Activated CD4-positive, alpha-beta memory T cell treated with anti-CD3 and anti-CD28 coated beads for 36 hours (primary cell): ENCODE data around the gene TOP3B. TPM values are rescaled to one million over a fixed set of nuclear protein-coding genes. Genes with fewer than 3 reads are reported as not detected.
A peak's percentile ranks its signal among the peaks of the same experiment; 100 is the strongest.

Source experiments
- CTCF ChIA-PET: fragments of 350-600 bp; sonication (Branson Sonifier 250); formaldehyde crosslinking; loops from one replicate; lab custom pipeline; 2021; ENCODE audit warnings: antibody characterized with exemption, inconsistent platforms; lab: Charles Lee
- POLR2A ChIA-PET: fragments of 350-600 bp; sonication (Branson Sonifier 250); formaldehyde crosslinking; loops from one replicate; lab custom pipeline; 2021; ENCODE audit warnings: antibody characterized with exemption; lab: Charles Lee
- DNase-seq: peaks from one replicate; pipeline ENCODE4 v3.0.0-alpha.2; 2020
- H3K27ac Mint-ChIP-seq: one replicate; pipeline ENCODE4 v1.8.0; 2021; ENCODE audit warnings: mixed read lengths
- H3K27me3 Mint-ChIP-seq: one replicate; pipeline ENCODE4 v1.8.0; 2021; ENCODE audit warnings: mixed read lengths
- H3K36me3 Mint-ChIP-seq: one replicate; pipeline ENCODE4 v1.8.0; 2021; ENCODE audit warnings: mixed read lengths
- H3K4me1 Mint-ChIP-seq: one replicate; pipeline ENCODE4 v1.8.0; 2021; ENCODE audit warnings: low read depth, mixed read lengths
- H3K4me3 Mint-ChIP-seq: one replicate; pipeline ENCODE4 v1.8.0; 2021; ENCODE audit warnings: mild to moderate bottlenecking, mixed read lengths
- H3K9me3 Mint-ChIP-seq: one replicate; pipeline ENCODE4 v1.8.0; 2021; ENCODE audit warnings: mixed read lengths
- intact Hi-C: fragments of 100-400 bp; cut with micrococcal nuclease; formaldehyde crosslinking; loops from one replicate; pipeline ENCODE4 v1.15.1; 2023
- total RNA-seq, 2 experiments: library from RNA; stranded (reverse); gene quantifications; one replicate each; pipeline ENCODE4 v1.2.3, GENCODE V29; 2021

Gene TOP3B
- total RNA-seq, 2 experiments from 2014 or later = 28.8 to 30.4 TPM

DNA sequence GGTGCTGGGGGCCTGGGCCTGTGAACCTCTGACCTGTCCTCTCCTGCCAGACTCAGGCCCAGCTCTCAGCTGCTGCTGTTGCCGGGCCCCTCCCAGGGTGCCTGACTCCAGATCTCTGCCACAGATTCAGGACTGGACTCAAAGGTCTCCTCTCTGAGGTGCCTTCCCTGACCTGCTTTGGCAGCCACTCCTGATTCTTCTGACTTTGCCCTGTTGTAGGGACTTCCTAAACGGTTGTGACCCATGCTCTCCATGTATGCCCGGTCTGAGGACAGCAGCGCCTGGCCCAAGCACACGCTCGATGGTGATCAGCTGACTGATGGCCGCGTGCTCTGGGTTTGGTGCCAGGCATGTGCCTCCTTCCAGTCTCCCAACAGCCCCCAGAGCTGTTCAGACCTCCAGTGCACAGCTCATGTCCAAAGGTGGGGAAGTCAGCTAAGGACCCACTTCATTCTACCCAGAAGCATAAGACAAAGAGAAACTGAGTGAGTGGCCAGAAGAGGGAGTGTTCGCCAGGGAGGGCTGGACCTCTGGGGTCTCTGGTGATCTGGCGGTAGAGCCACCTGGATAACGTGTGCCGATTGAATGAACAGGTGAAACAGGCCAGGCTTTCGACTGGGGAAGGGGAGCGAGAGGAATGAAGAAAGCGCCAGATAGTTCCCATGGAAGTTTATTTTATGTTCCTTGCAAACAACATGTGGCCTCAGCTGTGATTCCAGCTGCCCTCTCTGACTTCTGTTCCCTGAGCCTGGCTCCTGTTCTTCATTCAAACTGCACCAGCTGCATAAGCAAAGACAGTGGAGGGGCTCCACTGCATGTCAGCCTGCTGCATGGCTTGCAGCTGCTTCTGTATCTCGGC lies 8.1 kb upstream of the TOP3B start:
- Mint-ChIP-seq H3K4me1 (no peaks in the 10 kb centered on the region), H3K9me3 (no peaks in the 10 kb centered on the region), H3K4me3 (no peak overlapping the region), H3K27me3 (peaks cover 4% of the 10 kb centered on the region), H3K36me3 (no peaks in the 10 kb centered on the region), H3K27ac (no peak overlapping the region)
- CTCF ChIA-PET = interaction anchor here (4.0 kb wide), 1 partner anchor 18 kb away, joined by 20 read pairs; no protein-coding TSS in a partner anchor
- POLR2A ChIA-PET = no interaction called here
- no peak for DNase-seq
- intact Hi-C loops = no loop called here

DNA sequence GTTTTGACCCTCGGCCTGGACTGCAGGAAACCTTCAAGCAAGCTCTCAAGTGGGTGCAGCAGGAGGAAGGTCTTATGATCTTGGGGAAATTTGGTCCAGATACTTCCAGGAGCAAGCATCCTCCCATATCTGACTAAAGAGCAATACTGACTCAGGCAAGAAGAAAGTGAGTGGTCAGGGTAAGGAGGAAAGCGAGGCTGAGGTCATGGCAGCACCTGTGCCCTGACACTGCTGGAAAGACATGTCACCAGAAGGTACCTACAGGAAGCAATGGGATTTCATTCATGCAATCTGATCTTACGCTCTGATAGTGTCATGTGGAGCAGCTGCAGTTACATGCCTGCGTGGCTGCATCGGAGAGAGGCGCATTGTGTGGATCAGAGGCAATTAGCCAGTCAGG lies 6.5 kb upstream of the TOP3B start:
- no peaks in the 10 kb centered on the region for H3K4me1 Mint-ChIP-seq
- intact Hi-C loops = no loop called here
- no peaks in the 10 kb centered on the region for H3K9me3 Mint-ChIP-seq
- CTCF ChIA-PET = no interaction called here
- H3K4me3 Mint-ChIP-seq = no peak overlapping the region
- peaks cover 4% of the 10 kb centered on the region for H3K27me3 Mint-ChIP-seq
- no peak overlapping the region for H3K27ac Mint-ChIP-seq
- no peaks in the 10 kb centered on the region for H3K36me3 Mint-ChIP-seq
- POLR2A ChIA-PET = no interaction called here
- DNase-seq = no peak

- Mint-ChIP-seq H3K4me3 (no peak overlapping the region), H3K27ac (no peak overlapping the region), H3K4me1 (peaks cover 19% of the 10 kb centered on the region), H3K27me3 (peaks cover 2% of the 10 kb centered on the region), H3K36me3 (no peaks in the 10 kb centered on the region), H3K9me3 (no peaks in the 10 kb centered on the region)
- ChIA-PET POLR2A (no interaction called here), CTCF (interaction anchor here (1.1 kb wide), 2 partner anchors 13 to 14 kb away, joined by 3 read pairs; no protein-coding TSS in a partner anchor)
- no peak for DNase-seq
- intact Hi-C loops = no loop called here
Measured at GRCh38 chr22:21985214-21985613, 2.6 kb upstream of the TOP3B start.

DNA sequence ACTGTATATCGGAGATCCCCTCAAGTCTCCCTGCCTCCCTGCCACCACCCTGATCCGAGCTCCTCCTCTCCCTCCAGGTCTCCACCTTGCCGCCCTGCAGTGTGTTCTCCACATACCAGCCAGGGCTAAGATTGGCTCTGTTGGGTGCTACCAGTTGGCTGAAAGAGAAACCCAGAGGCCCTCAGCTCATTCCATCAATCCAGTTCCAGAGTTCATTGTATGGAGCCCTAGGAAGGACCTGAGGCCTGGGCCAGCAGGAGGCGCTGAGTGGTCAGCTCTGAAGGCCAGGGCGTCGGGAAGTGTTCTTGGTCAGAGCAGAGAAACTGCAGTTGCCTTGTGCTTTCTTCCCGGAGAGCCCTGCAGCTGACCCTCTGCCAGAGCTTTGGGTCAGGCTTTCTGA lies 2.2 kb upstream of the TOP3B start:
- H3K4me3 Mint-ChIP-seq = no peak overlapping the region
- peak; percentile 21 for DNase-seq

GRCh38 chr22:21981874-21982273 lies 713 bp downstream of the TOP3B start:
- intact Hi-C loops = no loop called here
- peak overlapping the region; percentile 89 for H3K4me3 Mint-ChIP-seq
- CTCF ChIA-PET = interaction anchor here (1.9 to 3.4 kb wide), 3 partner anchors 10 to 269 kb away, joined by 5 to 37 read pairs (median 17); partner anchors contain the start of gene PPM1F
- DNase-seq = no peak
- no peaks in the 10 kb centered on the region for H3K27me3 Mint-ChIP-seq
- H3K36me3 Mint-ChIP-seq = no peaks in the 10 kb centered on the region
- POLR2A ChIA-PET = no interaction called here
- peaks cover 32% of the 10 kb centered on the region for H3K4me1 Mint-ChIP-seq
- H3K9me3 Mint-ChIP-seq = no peaks in the 10 kb centered on the region
- H3K27ac Mint-ChIP-seq = peak overlapping the region; percentile 77

More for the DNA sequence above, 2.2 kb upstream of the TOP3B start:
- no peaks in the 10 kb centered on the region for H3K36me3 Mint-ChIP-seq
- CTCF ChIA-PET = interaction anchor here (1.1 kb wide), 2 partner anchors 13 to 14 kb away, joined by 3 read pairs; no protein-coding TSS in a partner anchor
- peaks cover 2% of the 10 kb centered on the region for H3K27me3 Mint-ChIP-seq
- H3K9me3 Mint-ChIP-seq = no peaks in the 10 kb centered on the region
- H3K4me1 Mint-ChIP-seq = peaks cover 22% of the 10 kb centered on the region
- no peak overlapping the region for H3K27ac Mint-ChIP-seq
- intact Hi-C loops = no loop called here
- POLR2A ChIA-PET = no interaction called here

GRCh38 chr22:21980547-21980946 lies 2.0 kb downstream of the TOP3B start:
- ChIA-PET POLR2A (no interaction called here), CTCF (interaction anchor here (2.5 to 3.4 kb wide), 2 partner anchors 8 to 27 kb away, joined by 17 to 37 read pairs; partner anchors contain the start of gene PPM1F)
- intact Hi-C loops = no loop called here
- Mint-ChIP-seq H3K36me3 (no peaks in the 10 kb centered on the region), H3K27me3 (no peaks in the 10 kb centered on the region), H3K4me3 (no peak overlapping the region), H3K27ac (no peak overlapping the region), H3K9me3 (no peaks in the 10 kb centered on the region), H3K4me1 (peaks cover 32% of the 10 kb centered on the region)
- no peak for DNase-seq

DNA sequence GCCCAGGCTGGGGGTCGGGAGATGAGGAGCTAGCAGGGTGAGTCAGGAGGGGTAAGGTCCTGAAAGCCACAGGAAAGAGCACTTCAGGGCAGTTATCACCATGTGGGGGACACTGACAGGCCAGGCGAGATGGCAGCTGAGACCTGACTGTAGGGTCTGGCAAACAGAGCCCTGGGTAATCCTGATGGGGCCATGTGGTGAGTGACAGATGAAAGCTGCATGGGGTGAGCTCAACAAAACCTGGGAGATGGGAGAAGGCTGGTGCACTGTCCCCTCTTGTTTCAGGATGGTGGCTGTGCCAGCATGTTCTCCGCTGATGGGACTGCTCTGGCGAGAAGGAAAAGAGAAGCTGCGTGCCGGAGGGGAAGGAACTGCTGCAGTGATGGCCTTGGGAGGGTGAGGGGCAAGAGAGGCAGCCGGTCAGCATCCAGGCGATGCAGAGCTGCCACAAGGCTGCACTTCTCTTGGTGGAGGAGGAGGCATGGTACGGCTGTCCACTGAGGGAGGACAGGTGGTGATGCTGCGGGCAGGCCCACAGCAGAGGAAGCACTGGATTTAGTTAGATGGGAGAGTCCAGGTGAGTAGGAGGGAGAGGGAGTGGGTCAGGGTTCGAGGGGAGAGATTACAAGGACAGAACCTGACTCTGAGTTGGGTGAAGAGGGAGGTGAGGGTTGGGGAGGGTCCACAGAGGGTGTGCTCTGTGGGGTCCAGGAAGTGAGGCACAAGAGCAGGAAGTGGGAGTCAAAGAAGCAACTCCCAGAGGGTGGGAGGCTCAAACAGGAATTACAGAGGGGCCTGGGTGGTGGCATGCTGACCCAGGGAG lies 3.8 kb downstream of the TOP3B start:
- Mint-ChIP-seq H3K4me3 (no peak overlapping the region), H3K4me1 (peaks cover 32% of the 10 kb centered on the region), H3K27me3 (no peaks in the 10 kb centered on the region), H3K27ac (no peak overlapping the region), H3K9me3 (no peaks in the 10 kb centered on the region), H3K36me3 (peaks cover 6% of the 10 kb centered on the region)
- POLR2A ChIA-PET = no interaction called here
- DNase-seq = no peak
- CTCF ChIA-PET = no interaction called here
- intact Hi-C loops = no loop called here

DNA sequence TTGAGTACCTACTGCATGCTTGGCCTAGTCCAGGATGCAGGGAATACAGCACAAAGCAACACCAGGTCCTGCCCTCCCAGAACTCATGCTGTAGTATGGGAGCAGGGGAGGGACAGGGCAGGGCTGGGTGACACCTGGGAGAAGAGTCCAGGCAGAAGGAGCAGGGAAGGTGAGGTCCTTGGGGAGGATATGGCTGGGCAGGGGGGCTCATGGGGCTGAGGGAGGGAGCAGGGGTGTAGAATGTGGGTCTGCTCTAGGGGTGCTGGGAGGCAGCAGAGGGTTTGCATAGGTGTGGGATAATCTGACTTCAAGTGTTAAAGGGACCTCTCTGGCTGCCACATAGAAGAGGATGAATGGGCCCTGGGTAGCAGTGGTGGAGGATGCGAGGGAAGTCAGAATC lies 4.8 kb downstream of the TOP3B start:
- no peak overlapping the region for H3K4me3 Mint-ChIP-seq
- H3K4me1 Mint-ChIP-seq = peaks cover 32% of the 10 kb centered on the region
- H3K27ac Mint-ChIP-seq = no peak overlapping the region
- peaks cover 13% of the 10 kb centered on the region for H3K36me3 Mint-ChIP-seq
- ChIA-PET CTCF (no interaction called here), POLR2A (no interaction called here)
- intact Hi-C loops = no loop called here
- H3K9me3 Mint-ChIP-seq = no peaks in the 10 kb centered on the region
- no peak for DNase-seq
- H3K27me3 Mint-ChIP-seq = no peaks in the 10 kb centered on the region

- ChIA-PET POLR2A (no interaction called here), CTCF (interaction anchor here (1.2 kb wide), 1 partner anchor 23 kb away, joined by 4 read pairs; the partner anchor contains the start of gene PPM1F)
- no peaks in the 10 kb centered on the region for H3K9me3 Mint-ChIP-seq
- no peak for DNase-seq
- H3K27me3 Mint-ChIP-seq = no peaks in the 10 kb centered on the region
- intact Hi-C loops = no loop called here
- peaks cover 15% of the 10 kb centered on the region for H3K36me3 Mint-ChIP-seq
- peaks cover 20% of the 10 kb centered on the region for H3K4me1 Mint-ChIP-seq
- H3K27ac Mint-ChIP-seq = no peak overlapping the region
- H3K4me3 Mint-ChIP-seq = no peak overlapping the region
Measured at GRCh38 chr22:21975854-21976345, 6.7 kb downstream of the TOP3B start.

- H3K36me3 Mint-ChIP-seq = peaks cover 19% of the 10 kb centered on the region
- no peaks in the 10 kb centered on the region for H3K27me3 Mint-ChIP-seq
- no peak for DNase-seq
- H3K27ac Mint-ChIP-seq = no peak overlapping the region
- H3K4me1 Mint-ChIP-seq = peaks cover 14% of the 10 kb centered on the region
- ChIA-PET POLR2A (no interaction called here), CTCF (no interaction called here)
- intact Hi-C loops = no loop called here
- H3K9me3 Mint-ChIP-seq = no peaks in the 10 kb centered on the region
- H3K4me3 Mint-ChIP-seq = no peak overlapping the region
Measured at GRCh38 chr22:21975273-21975672, 7.3 kb downstream of the TOP3B start.

- Mint-ChIP-seq H3K27me3 (no peaks in the 10 kb centered on the region), H3K4me3 (no peak overlapping the region), H3K9me3 (no peaks in the 10 kb centered on the region), H3K4me1 (peaks cover 9% of the 10 kb centered on the region), H3K36me3 (peaks cover 23% of the 10 kb centered on the region), H3K27ac (no peak overlapping the region)
- POLR2A ChIA-PET = no interaction called here
- intact Hi-C loops = no loop called here
- DNase-seq = no peak
- CTCF ChIA-PET = no interaction called here
Measured at GRCh38 chr22:21974058-21974649, 8.4 kb downstream of the TOP3B start.
